ENCODE data around the gene NDOR1.

NDOR1 gene

DNA sequence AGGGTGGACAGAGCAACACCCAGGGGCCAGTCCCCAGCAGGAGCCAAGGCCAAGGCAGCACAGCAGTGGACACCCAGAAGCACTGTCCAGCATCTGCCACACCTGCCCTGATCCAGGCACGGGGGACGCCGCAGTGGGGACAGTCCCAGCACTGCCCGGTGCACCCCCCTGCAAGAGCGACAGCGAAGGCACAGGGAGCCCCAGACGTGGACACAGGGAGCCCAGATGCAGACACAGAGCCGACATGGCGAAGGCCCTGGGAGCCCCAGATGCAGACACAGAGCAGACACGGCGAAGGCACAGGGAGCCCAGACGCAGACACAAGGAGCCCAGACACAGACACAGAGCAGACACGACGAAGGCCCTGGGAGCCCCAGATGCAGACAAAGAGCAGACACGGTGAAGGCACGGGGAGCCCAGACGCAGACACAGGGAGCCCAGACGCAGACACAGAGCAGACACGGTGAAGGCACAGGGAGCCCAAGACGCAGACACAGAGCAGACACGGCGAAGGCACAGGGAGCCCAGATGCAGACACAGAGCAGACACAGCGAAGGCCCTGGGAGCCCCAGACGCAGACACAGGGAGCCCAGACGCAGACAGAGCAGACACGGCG lies 21.4 kb upstream of the NDOR1 start:
- DNase-seq, result no peak

- no peak for DNase-seq
These were observed 20.4 kb upstream of the NDOR1 start for GRCh38 chr9:137184881-137185660.

DNA sequence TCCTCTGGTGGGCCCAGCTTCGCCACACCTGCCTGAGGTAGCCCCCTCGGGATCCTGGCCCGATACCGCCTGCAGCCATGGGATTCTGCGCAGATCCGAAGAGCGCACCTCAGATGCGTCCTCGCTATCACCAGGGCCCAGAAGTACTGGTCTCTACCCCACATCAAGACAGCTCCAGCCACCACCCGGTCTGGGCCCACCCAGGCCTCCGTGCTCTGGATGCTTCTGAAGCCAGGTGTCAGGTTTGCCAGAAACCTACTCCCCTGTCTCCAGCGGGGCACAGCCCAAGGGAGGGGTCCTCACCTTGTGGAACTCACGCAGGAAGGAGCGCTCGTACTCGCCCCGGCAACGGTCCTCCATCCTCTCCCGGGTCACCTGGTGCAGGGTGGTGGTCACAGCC lies 19.6 kb upstream of the NDOR1 start:
- DNase-seq, result no peak

- no peak for DNase-seq
These were observed 19.1 kb upstream of the NDOR1 start for GRCh38 chr9:137186385-137186784.

GRCh38 chr9:137187386-137187785 lies 18.1 kb upstream of the NDOR1 start:
- DNase-seq, result no peak

DNA sequence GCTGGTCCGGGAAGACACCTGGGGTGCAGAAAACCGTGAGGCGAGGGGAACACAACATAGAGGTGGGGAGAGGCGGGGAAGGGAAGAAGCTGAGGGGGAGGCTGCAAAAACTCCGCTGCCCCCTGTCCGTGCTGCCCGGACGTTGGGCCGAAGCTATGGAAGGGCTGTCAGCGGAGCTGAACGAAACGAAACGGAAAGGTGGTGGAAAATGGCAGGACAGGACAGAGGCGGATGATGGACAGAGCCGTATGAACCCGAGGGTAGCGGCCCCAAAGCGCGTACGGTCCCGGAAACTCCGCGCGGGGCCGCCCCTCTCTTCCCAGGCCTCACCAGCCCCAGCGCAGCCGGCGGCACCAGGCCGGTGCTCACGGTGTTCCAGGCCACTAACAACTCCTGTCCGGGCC lies 17.4 kb upstream of the NDOR1 start:
- DNase-seq, result no peak

DNA sequence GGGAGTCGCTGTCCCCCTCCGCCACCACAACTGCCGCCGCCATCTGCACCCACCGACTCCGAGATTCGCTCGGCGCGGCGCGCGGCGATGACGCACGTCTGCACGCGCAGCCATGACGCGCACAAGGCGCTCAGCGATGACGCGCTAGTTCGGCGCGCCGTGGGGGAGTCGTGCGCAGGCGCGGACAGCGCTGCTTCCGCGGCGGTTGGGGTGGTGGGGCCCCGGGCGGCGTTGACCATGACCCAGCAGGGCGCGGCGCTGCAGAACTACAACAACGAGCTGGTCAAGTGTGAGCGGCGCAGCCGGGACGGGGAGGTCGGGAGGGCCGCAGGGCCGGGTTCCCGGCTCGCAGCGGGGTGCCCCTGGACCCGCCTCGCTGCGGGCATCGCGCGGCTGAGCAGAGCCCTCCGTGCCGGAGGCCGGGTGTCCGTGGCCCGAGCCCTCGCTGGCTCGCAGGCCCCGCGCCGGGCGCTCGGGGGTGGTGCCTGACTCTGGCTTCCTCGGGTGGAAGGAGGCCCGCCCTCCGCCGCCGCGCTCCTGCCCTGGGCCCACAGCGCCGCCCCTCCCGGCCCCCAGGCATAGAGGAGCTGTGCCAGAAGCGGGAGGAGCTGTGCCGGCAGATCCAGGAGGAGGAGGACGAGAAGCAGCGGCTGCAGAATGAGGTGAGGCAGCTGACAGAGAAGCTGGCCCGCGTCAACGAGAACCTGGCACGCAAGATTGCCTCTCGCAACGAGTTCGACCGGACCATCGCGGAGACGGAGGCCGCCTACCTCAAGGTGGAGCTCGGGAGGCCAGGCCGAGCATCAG lies 16.8 kb upstream of the NDOR1 start, which contains the start of the genes ANAPC2 and SSNA1:
Gene ANAPC2, minus strand, starts transcription at position 71 of the 807 bp plus-strand sequence. Its CDS starts 28 bp downstream, at position 43.
Gene SSNA1, plus strand, starts transcription at position 187 of the 807 bp plus-strand sequence. Its CDS starts 51 bp downstream, at position 238.
- peak; percentile 96 to 99 (median 98) for DNase-seq

GRCh38 chr9:137189297-137190295 lies 15.9 kb upstream of the NDOR1 start:
- DNase-seq, result no peak

GRCh38 chr9:137190315-137190856 lies 15.1 kb upstream of the NDOR1 start:
- DNase-seq, result no peak

DNA sequence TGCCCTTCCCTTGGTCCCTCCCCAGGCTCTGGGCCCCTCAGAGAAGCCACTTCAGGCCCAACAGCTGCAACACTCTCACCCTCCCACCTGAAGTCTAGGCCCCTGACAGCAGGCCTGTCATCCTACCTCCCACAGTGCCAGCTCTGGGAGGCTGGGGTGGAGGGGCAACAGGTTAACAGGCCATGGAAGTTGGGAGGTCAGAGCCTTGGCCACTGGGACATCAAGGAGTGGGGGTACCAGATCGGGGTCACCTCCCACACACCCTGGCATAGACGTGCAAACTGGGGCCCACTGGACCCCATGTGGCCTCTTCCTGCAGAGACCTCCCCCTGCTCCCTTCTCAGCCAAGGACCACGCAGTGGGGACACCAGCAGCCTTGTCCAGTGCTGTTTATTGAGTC lies 14.3 kb upstream of the NDOR1 start:
- DNase-seq, result no peak

DNA sequence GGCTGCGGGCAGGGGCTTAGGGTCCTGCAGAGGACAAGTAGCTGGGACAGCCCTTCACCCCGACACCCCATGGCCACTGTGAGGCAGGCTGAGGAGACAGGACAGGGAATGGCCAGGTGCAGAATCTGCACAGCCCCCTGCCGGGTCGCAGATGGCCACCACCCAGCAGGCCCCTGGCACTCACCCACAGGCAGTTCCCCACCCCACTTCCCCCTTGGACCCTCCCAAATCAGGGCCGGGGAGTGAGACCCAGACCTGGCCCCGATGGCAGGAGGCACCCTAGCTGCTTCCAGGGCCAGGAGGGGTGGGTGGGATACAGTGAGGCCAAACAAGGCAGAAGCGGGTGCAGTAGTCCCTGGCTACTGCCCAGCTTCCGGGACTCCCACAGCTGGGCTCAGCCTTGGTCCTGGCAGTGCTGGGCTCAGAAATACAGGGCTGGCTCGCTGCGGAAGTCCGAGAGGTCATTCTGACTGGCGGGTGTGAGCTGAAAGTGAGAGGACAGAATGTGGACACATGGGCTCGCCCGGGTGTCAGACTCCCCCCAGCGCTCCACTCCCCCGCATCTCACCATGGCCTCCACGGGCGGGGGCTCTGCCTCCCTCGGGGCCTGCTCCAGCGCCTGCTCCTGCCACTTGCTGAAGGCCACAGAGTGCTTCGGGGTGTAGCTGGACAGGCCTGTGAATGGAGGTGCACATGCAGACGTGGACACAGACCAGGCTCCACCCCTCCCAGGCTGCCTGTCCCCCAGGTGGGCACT lies 13.6 kb upstream of the NDOR1 start:
- no peak for DNase-seq

DNA sequence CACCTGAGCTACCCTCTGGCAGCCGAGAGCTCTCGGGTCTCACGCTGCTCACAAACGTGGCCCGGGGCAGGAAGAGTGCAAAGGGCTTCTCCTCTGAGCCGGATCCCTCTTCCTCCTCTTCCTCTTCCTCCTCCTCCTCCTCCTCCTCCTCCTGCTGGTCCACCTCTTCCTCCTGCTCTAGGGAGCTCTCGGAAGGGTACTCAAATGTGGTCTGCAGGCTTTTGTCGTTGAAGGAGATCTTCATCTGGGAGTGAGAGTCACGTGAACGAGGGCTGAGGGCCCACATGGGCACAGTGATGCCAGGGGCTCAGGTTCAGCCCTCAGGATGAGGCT lies 13.1 kb upstream of the NDOR1 start:
- no peak for DNase-seq

DNA sequence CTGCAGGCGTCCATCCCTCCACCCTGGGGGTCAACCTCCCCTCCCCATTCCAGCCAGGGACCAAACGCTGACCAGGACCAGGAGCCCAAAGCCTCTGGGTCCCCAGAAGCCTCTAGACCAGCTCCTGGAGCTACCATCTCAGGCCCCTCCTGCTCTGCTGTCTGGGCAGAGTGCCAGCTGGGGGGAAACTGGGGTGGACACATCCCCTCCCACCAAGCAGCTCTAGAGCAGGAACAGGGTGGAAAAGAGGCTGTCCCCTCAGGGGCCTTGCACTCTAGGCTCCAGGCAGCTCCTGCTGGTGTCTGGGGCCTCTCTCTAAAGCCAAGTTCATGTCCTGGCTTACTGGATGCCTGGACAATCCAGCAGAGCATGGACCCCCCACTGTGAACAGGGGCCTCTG lies 12.6 kb upstream of the NDOR1 start:
- no peak for DNase-seq

GRCh38 chr9:137193771-137194170 lies 11.7 kb upstream of the NDOR1 start:
- no peak for DNase-seq

GRCh38 chr9:137194388-137194787 lies 11.1 kb upstream of the NDOR1 start:
- DNase-seq, result no peak

DNA sequence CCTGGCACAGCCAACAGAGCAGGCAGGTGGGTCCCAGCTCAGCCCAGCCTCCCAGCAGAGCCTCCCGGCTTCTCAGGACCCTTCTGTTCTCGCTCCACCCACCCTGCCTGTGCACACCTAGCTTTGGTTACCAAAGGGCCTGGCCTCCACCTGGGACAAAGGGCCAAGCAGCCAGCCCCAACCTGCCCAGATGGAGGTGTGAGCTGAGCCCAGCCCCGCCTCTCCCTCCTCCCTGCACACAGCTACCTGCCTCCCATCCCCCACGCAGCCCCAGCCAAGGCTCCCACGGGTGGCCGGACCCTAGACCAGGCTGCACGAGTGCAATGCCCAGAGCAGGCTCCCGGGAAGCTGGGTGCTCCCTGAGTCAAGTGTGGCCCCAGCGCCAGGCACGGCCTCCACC lies 10.6 kb upstream of the NDOR1 start:
- DNase-seq, result no peak

GRCh38 chr9:137195525-137196220 lies 9.8 kb upstream of the NDOR1 start:
- no peak for DNase-seq

- no peak for DNase-seq
These were observed 7.2 kb upstream of the NDOR1 start for GRCh38 chr9:137198051-137198901.

- DNase-seq, result no peak
These were observed 6.6 kb upstream of the NDOR1 start for GRCh38 chr9:137198902-137199283.

All from suppressor macrophage (primary cell).